ENCODE measurements around the gene NENF. TPM values are rescaled to one million over a fixed set of nuclear protein-coding genes. Genes with fewer than 3 reads are reported as not detected.
"Not testable (repeated sequence)": the region's sequence is repeated elsewhere in the genome, so short reads cannot be mapped to it uniquely, and the experiment has no call there.

NENF gene
- total RNA-seq = 26.5 and 27.0 TPM in 2 replicates

GRCh38 chr1:212432661-212433576 lies at the start of gene NENF:
Gene NENF, plus strand, starts transcription at chr1:212432920. Its CDS starts 24 bp downstream, at chr1:212432944.
- intact Hi-C loops (cut with micrococcal nuclease) = loop anchor here (1.0 to 10.0 kb wide), 5 partner anchors 19 to 598 kb away; partner anchors contain the start of genes ATF3, LPGAT1, PACC1 and PPP2R5A

GRCh38 chr1:212386029-212386428 lies 46.7 kb upstream of the NENF start:
- intact Hi-C loops (cut with micrococcal nuclease) = no loop called here

GRCh38 chr1:212388985-212389716 lies 43.6 kb upstream of the NENF start:
- intact Hi-C loops (cut with micrococcal nuclease) = no loop called here

- intact Hi-C loops (cut with micrococcal nuclease) = not testable (repeated sequence)
These were observed 36.9 kb upstream of the NENF start for GRCh38 chr1:212395678-212396437.

- intact Hi-C loops (cut with micrococcal nuclease) = no loop called here
These were observed 36.1 kb upstream of the NENF start for GRCh38 chr1:212396638-212397037.

GRCh38 chr1:212397171-212397570 lies 35.5 kb upstream of the NENF start:
- intact Hi-C loops (cut with micrococcal nuclease) = no loop called here

GRCh38 chr1:212401042-212401441 lies 31.7 kb upstream of the NENF start:
- intact Hi-C loops (cut with micrococcal nuclease) = no loop called here

GRCh38 chr1:212401838-212402582 lies 30.7 kb upstream of the NENF start:
- intact Hi-C loops (cut with micrococcal nuclease) = no loop called here

- intact Hi-C loops (cut with micrococcal nuclease) = no loop called here
These were observed 29.9 kb upstream of the NENF start for GRCh38 chr1:212402666-212403321.

GRCh38 chr1:212410231-212410820 lies 22.4 kb upstream of the NENF start:
- intact Hi-C loops (cut with micrococcal nuclease) = loop anchor here (10.0 kb wide), 1 partner anchor 836 kb away; the partner anchor contains the start of gene SLC30A1

GRCh38 chr1:212412374-212412773 lies 20.3 kb upstream of the NENF start:
- intact Hi-C loops (cut with micrococcal nuclease) = loop anchor here (10.0 kb wide), 1 partner anchor 838 kb away; the partner anchor contains the start of gene SLC30A1

- intact Hi-C loops (cut with micrococcal nuclease) = loop anchor here (1.0 to 10.0 kb wide), 5 partner anchors 18 to 839 kb away; partner anchors contain the start of genes DTL, INTS7, NENF and NSL1
These were observed 18.8 kb upstream of the NENF start for GRCh38 chr1:212413902-212414327.

GRCh38 chr1:212414328-212415106 lies 18.2 kb upstream of the NENF start, which contains the start of gene PACC1:
Gene PACC1, minus strand, starts transcription at chr1:212414886. Its CDS starts 129 bp downstream, at chr1:212414757.
- intact Hi-C loops (cut with micrococcal nuclease) = loop anchor here (1.0 to 10.0 kb wide), 5 partner anchors 18 to 840 kb away; partner anchors contain the start of genes DTL, INTS7, NENF and NSL1

- intact Hi-C loops (cut with micrococcal nuclease) = loop anchor here (10.0 kb wide), 1 partner anchor 840 kb away; the partner anchor contains the start of gene SLC30A1
These were observed 17.4 kb upstream of the NENF start for GRCh38 chr1:212415107-212415841.

GRCh38 chr1:212421165-212421564 lies 11.6 kb upstream of the NENF start:
- intact Hi-C loops (cut with micrococcal nuclease) = no loop called here

GRCh38 chr1:212423879-212424278 lies 8.8 kb upstream of the NENF start:
- intact Hi-C loops (cut with micrococcal nuclease) = no loop called here

- intact Hi-C loops (cut with micrococcal nuclease) = no loop called here
These were observed 4.2 kb upstream of the NENF start for GRCh38 chr1:212428496-212428895.
